UCSD-AML1 (cell line): ENCODE results near the gene DMAC1.

ENCODE experiments used
- DNase-seq: peaks from one replicate; lab custom pipeline; 2025; ENCODE audit not compliant: unreplicated experiment; lab: John Stamatoyannopoulos, UW

Gene DMAC1

GRCh38 chr9:7783635-7784063, 15.9 kb downstream of the DMAC1 start:
- DNase-seq = no peak

DNA sequence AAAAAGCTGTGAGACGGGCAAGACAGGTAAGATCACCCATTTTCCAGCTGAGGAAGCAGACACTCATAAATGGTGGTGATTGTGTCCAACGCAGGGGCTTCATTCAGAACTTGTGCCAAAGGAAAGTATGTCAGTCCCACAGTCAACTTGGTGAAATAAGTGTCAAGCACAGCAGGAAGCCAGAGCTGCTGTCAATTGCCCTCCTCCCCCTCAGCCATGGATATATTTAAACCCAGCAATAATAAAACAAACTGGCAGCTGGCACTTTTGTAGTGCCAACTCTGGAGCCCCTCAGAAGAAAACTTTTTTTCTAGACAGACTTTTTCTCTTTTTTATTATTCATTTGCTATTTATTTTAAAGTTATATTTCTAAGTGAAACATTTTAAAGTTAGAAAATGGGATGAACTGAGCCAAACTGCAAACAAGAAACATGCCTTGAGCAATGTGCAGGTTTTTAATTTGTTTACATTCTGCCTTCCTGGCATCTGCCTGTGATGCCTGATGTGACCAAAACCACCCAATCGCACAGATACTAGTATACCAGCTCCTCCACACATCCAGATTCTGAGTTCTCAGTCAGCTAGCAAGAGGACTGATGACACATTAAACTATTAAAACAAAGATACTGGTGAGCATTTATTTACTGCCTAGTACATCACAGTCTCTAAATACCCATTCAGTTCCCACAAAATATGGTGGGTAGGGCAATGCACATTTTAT, 17.0 kb downstream of the DMAC1 start:
- DNase-seq = no peak

DNA sequence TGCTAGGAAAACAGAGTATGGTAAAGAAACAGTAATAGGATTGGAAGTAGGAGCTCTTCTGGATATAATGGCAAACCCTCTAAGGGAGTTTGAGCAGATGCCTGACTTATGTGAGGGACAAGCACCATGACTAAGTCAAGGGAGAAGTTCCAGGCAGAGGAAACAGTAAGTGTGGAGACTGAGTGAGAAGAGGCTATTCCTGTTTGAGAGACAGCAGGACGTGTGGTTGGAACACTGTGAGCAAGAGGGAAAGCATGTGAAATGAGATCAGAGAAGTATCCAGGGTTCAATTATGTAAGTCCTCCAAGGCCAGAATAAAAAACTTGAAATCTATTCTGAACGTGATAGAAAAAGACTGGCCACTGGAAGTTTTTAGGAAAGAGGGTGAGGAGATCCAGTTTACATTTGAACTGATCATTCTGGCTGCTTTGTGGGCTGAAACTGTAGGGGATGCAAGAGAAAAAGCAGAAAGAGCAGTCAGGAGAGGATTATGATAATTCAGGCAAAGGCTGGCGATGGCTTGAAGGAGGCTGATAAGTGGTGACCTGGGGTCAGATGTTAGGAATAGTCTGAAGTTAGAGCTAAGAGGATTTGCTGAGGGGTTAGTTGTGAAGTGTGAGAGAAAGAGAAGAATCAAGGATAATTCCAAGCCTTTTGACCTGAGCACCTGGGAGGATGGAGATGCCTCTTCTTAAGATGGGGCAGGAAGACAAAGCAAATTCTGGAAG, 19.2 kb downstream of the DMAC1 start:
- DNase-seq = no peak

- no peak for DNase-seq
These were observed 20.6 kb downstream of the DMAC1 start for GRCh38 chr9:7778851-7779600.

DNA sequence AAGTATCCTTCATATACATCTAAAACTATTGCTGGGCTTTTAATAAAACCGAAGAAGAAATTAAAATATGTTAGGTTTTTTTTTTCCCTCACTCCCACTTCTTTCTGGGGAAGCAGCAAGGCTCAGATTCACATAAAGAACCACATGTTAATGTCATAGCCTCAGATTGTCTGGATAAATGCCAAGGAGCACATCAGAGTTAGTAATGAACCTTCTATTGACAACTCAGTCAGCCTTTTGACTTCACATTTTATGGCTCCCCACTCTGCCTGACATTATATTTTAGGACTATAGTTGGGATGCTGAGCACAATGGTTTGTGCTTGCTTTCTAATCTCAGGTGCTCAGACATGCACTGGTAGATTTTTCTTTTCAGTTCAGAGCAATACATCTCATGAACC, 21.8 kb downstream of the DMAC1 start:
- no peak for DNase-seq

DNA sequence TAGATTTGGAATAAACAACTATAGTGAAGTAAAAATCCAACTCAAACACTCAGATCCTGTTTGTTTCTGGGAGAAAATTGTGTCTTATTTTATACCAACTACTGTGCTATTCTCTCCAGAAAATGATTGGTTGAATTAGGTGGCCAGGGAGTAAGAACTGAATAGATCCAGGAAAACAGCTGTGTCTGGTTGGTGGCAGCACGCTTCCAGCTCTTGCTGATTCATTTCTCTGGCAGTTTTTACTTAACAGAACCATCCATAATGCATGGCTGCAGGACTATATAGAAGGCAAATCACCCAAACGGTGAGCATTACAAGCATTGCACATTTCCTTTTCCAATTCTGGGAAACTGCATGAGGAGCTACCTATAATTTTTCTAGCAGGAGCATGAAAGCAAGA, 29.5 kb downstream of the DMAC1 start:
- no peak for DNase-seq

GRCh38 chr9:7762600-7762999, 37.0 kb downstream of the DMAC1 start:
- DNase-seq = no peak

DNA sequence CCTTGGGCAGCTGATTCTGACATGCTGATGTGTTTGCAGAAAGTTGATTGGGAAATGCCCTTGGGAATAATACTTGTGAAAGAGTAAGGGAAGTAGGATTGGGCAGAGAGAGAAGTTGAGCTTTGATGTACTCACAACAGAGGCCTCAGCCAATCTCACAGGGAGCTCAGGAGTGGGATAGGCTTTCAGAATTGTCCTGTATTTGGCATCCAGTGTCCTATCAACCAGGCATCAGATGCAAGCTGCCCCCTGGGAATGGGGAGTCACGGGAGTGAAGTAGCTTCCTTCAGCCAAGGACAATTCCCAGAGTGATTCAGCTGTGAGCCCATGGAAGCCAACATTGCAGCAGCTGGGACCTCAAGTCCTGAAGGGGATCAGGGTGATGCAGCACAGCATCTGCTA, 39.6 kb downstream of the DMAC1 start:
- no peak for DNase-seq

GRCh38 chr9:7756088-7756487, 43.5 kb downstream of the DMAC1 start:
- DNase-seq = no peak

GRCh38 chr9:7752481-7752880, 47.1 kb downstream of the DMAC1 start:
- DNase-seq = no peak
